Fibroblast of lung (primary cell): ENCODE measurements around the gene OR4D2. TPM values are rescaled to one million over a fixed set of nuclear protein-coding genes. Genes with fewer than 3 reads are reported as not detected.

Source experiments
- DNase-seq, 2 donors: peaks; one replicate each; pipeline versions ENCODE4 v3.0.0 to v3.0.0-alpha.2; 2010; ENCODE audit warnings: low read depth in 2 of 2
- H2AFZ ChIP-seq: 2 replicates; pipeline ENCODE4 v1.5.1; 2012; ENCODE audit warnings: low read length, control low read depth, inconsistent platforms
- H3K27ac ChIP-seq: 2 replicates; pipeline ENCODE4 v1.5.1; 2011; ENCODE audit warnings: low read length, control low read depth; ENCODE audit not compliant: insufficient read depth
- H3K27me3 ChIP-seq: 2 replicates; pipeline ENCODE4 v1.5.1; 2011; ENCODE audit warnings: mild to moderate bottlenecking, low read length; ENCODE audit not compliant: control insufficient read depth, insufficient read depth
- H3K36me3 ChIP-seq: 2 replicates; pipeline ENCODE4 v1.5.1; 2011; ENCODE audit warnings: low read length; ENCODE audit not compliant: control insufficient read depth, insufficient read depth
- H3K4me1 ChIP-seq: 2 replicates; pipeline ENCODE4 v1.5.1; 2011; ENCODE audit warnings: low read length; ENCODE audit not compliant: control insufficient read depth, insufficient read depth; ENCODE audit errors: extremely low read depth
- H3K4me2 ChIP-seq: 2 replicates; pipeline ENCODE4 v1.5.1; 2011; ENCODE audit warnings: low read length, control low read depth; ENCODE audit not compliant: insufficient read depth; ENCODE audit errors: extremely low read depth
- H3K4me3 ChIP-seq, 4 experiments: fragments of 200-600 bp in 1 of 4; sonication (generic) in 1 of 4; replicated peaks in 1 of 4; 2 replicates each; pipeline ENCODE4 v1.5.1; 2011 to 2016; ENCODE audit warnings: low read length in 4 of 4, low read depth in 3 of 4, mild to moderate bottlenecking in 3 of 4, control low read depth in 2 of 4, inconsistent platforms in 1 of 4, mixed read lengths in 1 of 4; ENCODE audit not compliant: insufficient read depth in 1 of 4; ENCODE audit errors: control extremely low read depth in 1 of 4
- H3K79me2 ChIP-seq: 2 replicates; pipeline ENCODE4 v1.5.1; 2012; ENCODE audit warnings: mild to moderate bottlenecking, low read length, inconsistent platforms; ENCODE audit not compliant: control insufficient read depth, insufficient read depth
- H3K9ac ChIP-seq: 2 replicates; pipeline ENCODE4 v1.5.1; 2011; ENCODE audit warnings: mild to moderate bottlenecking, low read length, control low read depth; ENCODE audit not compliant: insufficient read depth
- H3K9me3 ChIP-seq: 2 replicates; pipeline ENCODE4 v1.5.1; 2012; ENCODE audit warnings: low read depth, low read length; ENCODE audit not compliant: control insufficient read depth, insufficient read depth
- H4K20me1 ChIP-seq: 2 replicates; pipeline ENCODE4 v1.5.1; 2011; ENCODE audit warnings: low read length; ENCODE audit not compliant: control insufficient read depth, insufficient read depth; ENCODE audit errors: extremely low read depth
- EZH2 ChIP-seq: IDR thresholded peaks from 2 replicates; pipeline ENCODE4 v1.5.1; 2012; ENCODE audit warnings: low read length, control low read depth, mild to moderate bottlenecking; ENCODE audit errors: missing control alignments
- polyA plus RNA-seq, 2 donors: library from polyadenylated mRNA; depleted of rRNA in 1 of 2; stranded (reverse) in 1 of 2; unstranded in 1 of 2; fragments of >200 nt; gene quantifications; 2 replicates each; pipeline ENCODE4 v1.2.1, GENCODE V29; 2011 to 2012; ENCODE audit warnings: missing spikeins in 1 of 2
- total RNA-seq: library from RNA; depleted of rRNA; stranded (reverse); fragments of >200 nt; gene quantifications from 2 replicates; pipeline ENCODE4 v1.2.1, GENCODE V29; 2014
- TF ChIP-seq, protein P1 (sequence below), 2 donors: IDR thresholded peaks in 1 of 2; conservative IDR thresholded peaks in 1 of 2; 1 replicate in 1 of 2; 2 replicates in 1 of 2; pipeline ENCODE4 v1.5.1; 2011 to 2012; ENCODE audit warnings: low read length in 2 of 2, control low read depth in 1 of 2, inconsistent platforms in 1 of 2, low read depth in 1 of 2, mild to moderate bottlenecking in 1 of 2

Gene OR4D2
- total and polyA plus RNA-seq, 2 donors (not counting 1 experiment from before 2014, with no cell fraction given), result not detected

DNA sequence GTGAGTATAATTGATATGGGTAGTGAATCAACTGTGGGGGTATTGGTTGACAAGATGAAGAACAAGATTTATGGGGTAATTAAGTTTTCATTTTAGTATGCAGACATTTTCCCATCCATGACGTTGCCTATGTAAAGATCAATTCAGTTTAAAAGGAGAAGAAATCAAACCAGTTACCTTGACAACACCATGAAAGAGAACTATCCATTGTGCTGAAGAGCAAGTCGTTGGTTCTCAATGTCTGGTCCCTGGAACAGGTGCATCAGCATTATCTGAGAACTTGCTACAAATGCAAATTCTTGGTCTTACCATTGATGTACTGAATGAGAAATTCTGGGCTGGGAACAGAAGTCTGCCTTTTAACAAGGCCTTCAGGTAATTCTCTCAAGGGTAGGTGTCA, 801 bp upstream of the OR4D2 start:
- H2AFZ ChIP-seq, result no peak overlapping the region
- no peak overlapping the region for H3K27ac ChIP-seq
- H3K9ac ChIP-seq, result no peak overlapping the region
- H3K79me2 ChIP-seq, result no peaks in the 10 kb centered on the region
- no peaks in the 10 kb centered on the region for H3K27me3 ChIP-seq
- H3K4me3 ChIP-seq, result no peak overlapping the region
- no peaks in the 10 kb centered on the region for H3K4me1 ChIP-seq
- H3K4me2 ChIP-seq, result no peak overlapping the region
- TF ChIP-seq EZH2, result no peak
- TF ChIP-seq, protein P1, sequence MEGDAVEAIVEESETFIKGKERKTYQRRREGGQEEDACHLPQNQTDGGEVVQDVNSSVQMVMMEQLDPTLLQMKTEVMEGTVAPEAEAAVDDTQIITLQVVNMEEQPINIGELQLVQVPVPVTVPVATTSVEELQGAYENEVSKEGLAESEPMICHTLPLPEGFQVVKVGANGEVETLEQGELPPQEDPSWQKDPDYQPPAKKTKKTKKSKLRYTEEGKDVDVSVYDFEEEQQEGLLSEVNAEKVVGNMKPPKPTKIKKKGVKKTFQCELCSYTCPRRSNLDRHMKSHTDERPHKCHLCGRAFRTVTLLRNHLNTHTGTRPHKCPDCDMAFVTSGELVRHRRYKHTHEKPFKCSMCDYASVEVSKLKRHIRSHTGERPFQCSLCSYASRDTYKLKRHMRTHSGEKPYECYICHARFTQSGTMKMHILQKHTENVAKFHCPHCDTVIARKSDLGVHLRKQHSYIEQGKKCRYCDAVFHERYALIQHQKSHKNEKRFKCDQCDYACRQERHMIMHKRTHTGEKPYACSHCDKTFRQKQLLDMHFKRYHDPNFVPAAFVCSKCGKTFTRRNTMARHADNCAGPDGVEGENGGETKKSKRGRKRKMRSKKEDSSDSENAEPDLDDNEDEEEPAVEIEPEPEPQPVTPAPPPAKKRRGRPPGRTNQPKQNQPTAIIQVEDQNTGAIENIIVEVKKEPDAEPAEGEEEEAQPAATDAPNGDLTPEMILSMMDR (conservative IDR thresholded peaks at IDR 0.05 in 1 of 2, IDR thresholded peaks at IDR 0.05 in 1 of 2; ENCODE audit: low read depth in 1 of 2, low read length in 2 of 2), result no peak
- H4K20me1 ChIP-seq, result no peaks in the 10 kb centered on the region
- no peaks in the 10 kb centered on the region for H3K9me3 ChIP-seq
- no peaks in the 10 kb centered on the region for H3K36me3 ChIP-seq
- no peak for DNase-seq

DNA sequence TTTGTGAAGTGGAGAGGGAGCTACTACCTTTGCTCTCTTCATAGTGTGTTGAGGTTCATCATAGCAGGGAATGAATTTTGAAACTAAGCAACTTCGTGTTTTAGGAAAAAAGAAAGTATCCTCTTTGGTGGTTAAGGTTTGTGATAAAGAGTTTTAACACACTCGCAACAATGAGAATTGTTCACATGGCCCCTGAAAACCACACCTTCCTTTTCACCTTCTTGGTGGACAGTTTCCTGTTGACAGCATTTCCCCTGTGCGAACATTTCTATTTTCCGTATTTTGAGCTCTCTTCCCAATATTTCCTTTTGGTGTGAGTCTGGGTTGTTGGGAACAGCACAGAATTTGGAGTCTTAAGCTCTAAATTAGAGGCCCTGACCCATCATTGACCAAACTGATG, 3.8 kb downstream of the OR4D2 start:
- Histone ChIP-seq H3K79me2 (no peaks in the 10 kb centered on the region), H3K4me1 (no peaks in the 10 kb centered on the region), H3K27ac (no peak overlapping the region), H3K9ac (no peak overlapping the region), H3K4me2 (no peak overlapping the region), H4K20me1 (no peaks in the 10 kb centered on the region), H2AFZ (no peak overlapping the region), H3K4me3 (no peak overlapping the region), H3K36me3 (no peaks in the 10 kb centered on the region), H3K27me3 (no peaks in the 10 kb centered on the region), H3K9me3 (no peaks in the 10 kb centered on the region)
- no peak for DNase-seq
- TF ChIP-seq, protein P1 (conservative IDR thresholded peaks at IDR 0.05 in 1 of 2, IDR thresholded peaks at IDR 0.05 in 1 of 2; ENCODE audit: low read depth in 1 of 2, low read length in 2 of 2), result no peak
- TF ChIP-seq EZH2, result no peak

DNA sequence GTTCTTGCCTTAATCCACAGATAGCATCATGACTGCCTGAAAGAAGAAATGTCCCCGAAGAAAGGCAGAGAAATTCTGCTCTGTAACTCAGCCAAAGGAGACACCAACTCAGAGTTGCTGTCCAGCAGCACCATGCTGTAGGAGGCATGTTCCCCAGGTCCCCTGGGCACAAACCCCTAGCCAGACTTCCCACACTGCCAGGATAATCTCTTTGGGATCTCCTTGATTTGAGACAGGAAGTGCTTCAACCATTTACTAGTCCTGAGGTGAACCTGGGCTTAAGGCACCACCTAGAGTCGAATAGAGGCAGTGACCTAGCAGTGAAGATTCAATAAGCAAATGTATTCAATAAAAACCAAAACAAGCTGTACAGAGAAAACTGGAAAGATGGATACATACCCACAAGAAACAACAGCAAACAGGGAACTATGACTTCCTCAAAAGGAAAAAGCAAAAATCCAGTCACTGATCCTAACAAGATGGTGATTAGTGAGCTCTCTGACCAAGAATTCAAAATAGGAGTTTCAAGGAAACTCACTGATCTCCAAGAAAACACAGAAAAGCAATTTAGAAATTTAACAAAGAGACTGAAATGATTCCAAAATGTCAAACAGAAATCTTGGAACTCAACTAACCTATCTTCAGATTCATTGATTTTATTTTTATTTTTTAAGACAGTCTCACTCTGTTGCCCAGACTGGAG, 5.7 kb downstream of the OR4D2 start:
- Histone ChIP-seq H3K9me3 (no peaks in the 10 kb centered on the region), H3K4me2 (no peak overlapping the region), H3K79me2 (no peaks in the 10 kb centered on the region), H3K36me3 (no peaks in the 10 kb centered on the region), H3K9ac (no peak overlapping the region), H3K4me1 (no peaks in the 10 kb centered on the region), H3K27ac (no peak overlapping the region), H3K4me3 (no peak overlapping the region), H3K27me3 (no peaks in the 10 kb centered on the region), H2AFZ (no peak overlapping the region), H4K20me1 (no peaks in the 10 kb centered on the region)
- no peak for TF ChIP-seq EZH2
- TF ChIP-seq, protein P1 (conservative IDR thresholded peaks at IDR 0.05 in 1 of 2, IDR thresholded peaks at IDR 0.05 in 1 of 2; ENCODE audit: low read depth in 1 of 2, low read length in 2 of 2), result peak; percentile 8 to 37
- peak; percentile 6 to 19 for DNase-seq
